H9 (cell line): ENCODE measurements around the gene CEP89. TPM values are rescaled to one million over a fixed set of nuclear protein-coding genes. Genes with fewer than 3 reads are reported as not detected.
"Not testable (repeated sequence)": the region's sequence is repeated elsewhere in the genome, so short reads cannot be mapped to it uniquely, and the experiment has no call there.

Experiments used
- DNase-seq: peaks from one replicate; pipeline ENCODE4 v3.0.0-alpha.2; 2017
- H2AFZ ChIP-seq: one replicate; pipeline ENCODE4 v1.6.1; 2013; ENCODE audit warnings: mild to moderate bottlenecking, low read length, control low read depth, moderate library complexity
- H2AK5ac ChIP-seq: 2 replicates; pipeline ENCODE4 v1.6.1; 2013; ENCODE audit warnings: low read length, control low read depth, mixed read lengths; ENCODE audit not compliant: insufficient read length
- H2BK120ac ChIP-seq: one replicate; pipeline ENCODE4 v1.6.1; 2013; ENCODE audit warnings: low read depth, mild to moderate bottlenecking, low read length, control low read depth, inconsistent platforms; ENCODE audit not compliant: poor library complexity, severe bottlenecking
- H2BK12ac ChIP-seq: 2 replicates; pipeline ENCODE4 v1.6.1; 2013; ENCODE audit warnings: low read length, control low read depth, mixed read lengths, low read depth; ENCODE audit not compliant: insufficient read length
- H2BK15ac ChIP-seq: 2 replicates; pipeline ENCODE4 v1.6.1; 2013; ENCODE audit warnings: low read depth, low read length, control low read depth
- H2BK20ac ChIP-seq: one replicate; pipeline ENCODE4 v1.6.1; 2013; ENCODE audit warnings: low read depth, mild to moderate bottlenecking, low read length, control low read depth, inconsistent platforms; ENCODE audit not compliant: poor library complexity, severe bottlenecking
- H2BK5ac ChIP-seq: 2 replicates; pipeline ENCODE4 v1.6.1; 2013; ENCODE audit warnings: low read length, control low read depth, mixed read lengths; ENCODE audit not compliant: insufficient read length
- H3K14ac ChIP-seq: 2 replicates; pipeline ENCODE4 v1.6.1; 2013; ENCODE audit warnings: low read length, control low read depth; ENCODE audit not compliant: insufficient read depth
- H3K18ac ChIP-seq: 2 replicates; pipeline ENCODE4 v1.6.1; 2013; ENCODE audit warnings: low read depth, mild to moderate bottlenecking, mixed read lengths, low read length, control low read depth; ENCODE audit not compliant: insufficient read length
- H3K23ac ChIP-seq: 2 replicates; pipeline ENCODE4 v1.6.1; 2013; ENCODE audit warnings: low read length, control low read depth, mixed read lengths, low read depth; ENCODE audit not compliant: insufficient read length
- H3K23me2 ChIP-seq: 2 replicates; pipeline ENCODE4 v1.6.1; 2013; ENCODE audit warnings: low read depth, mild to moderate bottlenecking, mixed read lengths, low read length, control low read depth; ENCODE audit not compliant: insufficient read length, poor library complexity, severe bottlenecking
- H3K27ac ChIP-seq: 2 replicates; pipeline ENCODE4 v1.5.1; 2013; ENCODE audit warnings: low read length, control low read depth, mixed read lengths, low read depth; ENCODE audit not compliant: insufficient read length
- H3K27me3 ChIP-seq: 2 replicates; pipeline ENCODE4 v1.6.1; 2013; ENCODE audit warnings: low read length, control low read depth, inconsistent platforms; ENCODE audit not compliant: insufficient read depth
- H3K4ac ChIP-seq: 2 replicates; pipeline ENCODE4 v1.6.1; 2013; ENCODE audit warnings: low read depth, mild to moderate bottlenecking, control low read depth, inconsistent platforms, low read length, moderate library complexity
- H3K4me1 ChIP-seq: 2 replicates; pipeline ENCODE4 v1.6.1; 2013; ENCODE audit warnings: low read length, control low read depth, inconsistent platforms; ENCODE audit not compliant: insufficient read depth
- H3K4me2 ChIP-seq: 2 replicates; pipeline ENCODE4 v1.6.1; 2013; ENCODE audit warnings: low read length, control low read depth, mixed read lengths; ENCODE audit not compliant: insufficient read length, insufficient read depth
- H3K56ac ChIP-seq: 2 replicates; pipeline ENCODE4 v1.6.1; 2013; ENCODE audit warnings: low read depth, mild to moderate bottlenecking, mixed read lengths, low read length, control low read depth; ENCODE audit not compliant: insufficient read length
- H3K79me1 ChIP-seq: 2 replicates; pipeline ENCODE4 v1.6.1; 2013; ENCODE audit warnings: low read depth, mild to moderate bottlenecking, moderate library complexity, low read length, control low read depth, inconsistent platforms; ENCODE audit not compliant: insufficient read depth, poor library complexity, severe bottlenecking
- H3K79me2 ChIP-seq: 2 replicates; pipeline ENCODE4 v1.6.1; 2013; ENCODE audit warnings: low read length, control low read depth, inconsistent platforms; ENCODE audit not compliant: insufficient read depth
- H3K9ac ChIP-seq: 2 replicates; pipeline ENCODE4 v1.6.1; 2013; ENCODE audit warnings: low read length, control low read depth, mixed read lengths; ENCODE audit not compliant: insufficient read length; ENCODE audit errors: extremely low read depth
- H3K9me3 ChIP-seq: one replicate; pipeline ENCODE4 v1.6.1; 2013; ENCODE audit warnings: low read depth, low read length, inconsistent platforms; ENCODE audit not compliant: control insufficient read depth
- H3T11ph ChIP-seq: one replicate; pipeline ENCODE4 v1.6.1; 2013; ENCODE audit warnings: mild to moderate bottlenecking, low read length, control low read depth, inconsistent platforms
- H4K20me1 ChIP-seq: one replicate; pipeline ENCODE4 v1.6.1; 2013; ENCODE audit not compliant: control insufficient read depth, insufficient read length, insufficient read depth
- H4K5ac ChIP-seq: 2 replicates; pipeline ENCODE4 v1.6.1; 2013; ENCODE audit warnings: low read depth, mild to moderate bottlenecking, mixed read lengths, low read length, control low read depth; ENCODE audit not compliant: insufficient read length
- H4K8ac ChIP-seq: replicated peaks from 2 replicates; pipeline ENCODE4 v1.6.1; 2013; ENCODE audit warnings: low read length, control low read depth, mixed read lengths, low read depth; ENCODE audit not compliant: insufficient read length
- H4K91ac ChIP-seq: 2 replicates; pipeline ENCODE4 v1.6.1; 2013; ENCODE audit warnings: low read depth, mild to moderate bottlenecking, moderate library complexity, mixed read lengths, low read length, control low read depth; ENCODE audit not compliant: insufficient read length
- H3K27ac Mint-ChIP-seq, 3 experiments: 2 replicates in 2 of 3; 3 replicates in 1 of 3; pipeline ENCODE4 v1.8.0; 2020 to 2021; ENCODE audit warnings: mixed read lengths in 3 of 3, mild to moderate bottlenecking in 1 of 3, moderate library complexity in 1 of 3
- H3K27me3 Mint-ChIP-seq: 2 replicates; pipeline ENCODE4 v1.8.0; 2021; ENCODE audit warnings: low read depth, mild to moderate bottlenecking, moderate library complexity, mixed read lengths
- H3K36me3 Mint-ChIP-seq, 3 experiments: 2 replicates in 2 of 3; 3 replicates in 1 of 3; pipeline ENCODE4 v1.8.0; 2020 to 2021; ENCODE audit warnings: low read depth in 3 of 3, mixed read lengths in 3 of 3; ENCODE audit not compliant: insufficient read depth in 1 of 3
- H3K4me1 Mint-ChIP-seq, 2 experiments: 2 replicates each; pipeline ENCODE4 v1.8.0; 2020; ENCODE audit warnings: mixed read lengths in 2 of 2
- H3K4me3 Mint-ChIP-seq, 2 experiments: 2 replicates in 1 of 2; 3 replicates in 1 of 2; pipeline ENCODE4 v1.8.0; 2020 to 2021; ENCODE audit warnings: mild to moderate bottlenecking in 2 of 2, mixed read lengths in 2 of 2, moderate library complexity in 1 of 2
- H3K9me3 Mint-ChIP-seq, 2 experiments: 2 replicates in 1 of 2; 3 replicates in 1 of 2; pipeline ENCODE4 v1.8.0; 2020; ENCODE audit warnings: mild to moderate bottlenecking in 2 of 2, mixed read lengths in 2 of 2, moderate library complexity in 1 of 2
- WGBS: extraction: QIAGEN DNeasy Blood & Tissue Kit; methylation state at CpG from one replicate; pipeline ENCODE4 v1.1.7; 2013; ENCODE audit warnings: missing lambda C conversion rate, low lambda C conversion rate, mixed read lengths; ENCODE audit not compliant: insufficient read length; ENCODE audit errors: extremely low coverage; 5-methylcytosine and 5-hydroxymethylcytosine counted together
- total RNA-seq: library from RNA; stranded (reverse); gene quantifications from 2 replicates; pipeline ENCODE4 v1.2.1, GENCODE V29; 2021

CEP89 gene
- total RNA-seq, 1 experiment from 2014 or later, result 22.1 TPM

DNA sequence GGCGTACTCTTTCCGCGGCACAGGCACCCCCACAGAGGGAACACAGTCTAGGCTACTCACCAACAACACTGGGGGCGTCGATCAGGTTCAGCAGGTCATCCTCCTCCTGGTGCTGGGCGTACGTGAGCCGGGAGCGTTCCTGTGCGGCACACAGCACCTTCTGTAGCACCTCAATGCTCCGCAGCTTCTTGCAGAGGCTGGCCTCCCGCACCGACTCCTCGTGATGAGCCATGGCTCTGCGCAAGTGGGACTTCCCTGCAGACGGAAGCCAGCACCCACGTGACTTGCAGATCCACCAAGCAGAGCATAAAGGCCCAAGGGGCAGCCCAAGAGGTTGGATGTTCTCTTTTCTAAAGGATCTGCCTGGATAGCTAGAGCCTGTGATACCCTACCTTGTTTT is 24.2 kb upstream of the CEP89 start:
- not testable (repeated sequence) for H3K4me3 Mint-ChIP-seq, H3K79me1 ChIP-seq, H4K8ac ChIP-seq, H3K4me1 ChIP-seq, H4K91ac ChIP-seq, H2BK20ac ChIP-seq, H3K27me3 ChIP-seq, H3K9me3 Mint-ChIP-seq, H3K9ac ChIP-seq, H3K4me1 Mint-ChIP-seq, H3K14ac ChIP-seq, H4K5ac ChIP-seq, H2BK5ac ChIP-seq, H3K27ac Mint-ChIP-seq, H3K4ac ChIP-seq, H2AFZ ChIP-seq, H2BK12ac ChIP-seq, H3K56ac ChIP-seq, H2BK120ac ChIP-seq, H3K9me3 ChIP-seq, H3K79me2 ChIP-seq, H3K27ac ChIP-seq, DNase-seq, H4K20me1 ChIP-seq, H3K23me2 ChIP-seq, H3K27me3 Mint-ChIP-seq, H3T11ph ChIP-seq, H3K4me2 ChIP-seq, H3K18ac ChIP-seq, H2BK15ac ChIP-seq, H2AK5ac ChIP-seq, H3K23ac ChIP-seq
- WGBS, result no CpG with 5 or more reads among the region's 17 CpGs
- peaks cover 28 to 76% (median 70%) of the 10 kb centered on the region in 3 experiments for H3K36me3 Mint-ChIP-seq
